GM18868 (cell line): ENCODE measurements around the gene INPP5D.

ENCODE experiments used
- ATAC-seq: cut with Tn5 transposase; IDR thresholded peaks from one replicate; pipeline ENCODE4 v1.9.1; 2021; ENCODE audit warnings: mild to moderate bottlenecking, moderate library complexity; ENCODE audit not compliant: unreplicated experiment

The INPP5D gene

DNA sequence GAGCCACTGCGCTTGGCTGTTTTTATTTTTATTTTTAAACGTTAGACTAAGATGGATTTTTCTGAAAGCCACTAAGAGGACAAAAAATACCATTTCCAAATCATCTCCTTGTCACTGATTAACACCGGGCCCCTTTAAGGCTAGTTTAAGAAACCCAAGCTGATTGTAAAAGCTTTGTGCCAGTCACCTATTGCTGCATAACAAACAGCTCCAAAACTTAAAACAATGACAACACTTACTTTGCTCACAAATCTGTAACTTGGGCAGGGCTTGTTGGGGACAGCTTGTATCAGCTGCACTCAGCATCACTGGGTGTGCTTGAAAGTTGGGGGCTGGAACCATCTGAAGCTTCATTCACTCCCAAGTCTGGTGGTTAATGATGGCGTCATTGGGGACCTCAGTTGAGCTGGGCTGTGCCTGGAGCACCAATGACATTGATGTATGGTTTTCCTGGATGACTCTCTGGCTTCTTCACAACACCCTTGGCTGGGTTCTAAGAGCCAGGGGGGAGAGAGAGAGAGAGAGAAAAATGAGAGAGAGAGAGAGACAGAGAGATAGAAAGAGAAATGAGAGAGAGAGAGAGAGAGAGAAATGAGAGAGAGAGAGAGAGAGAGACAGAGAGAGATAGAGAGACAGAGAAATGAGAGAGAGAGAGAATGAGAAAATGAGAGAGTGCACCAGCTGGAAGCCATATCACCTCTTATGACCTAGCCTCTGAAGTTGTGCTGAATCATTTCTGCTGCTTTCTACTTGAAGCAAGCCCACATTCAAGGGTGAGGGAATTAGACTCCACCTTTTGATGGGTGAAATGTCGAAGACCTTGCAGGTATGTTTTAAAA is 165.3 kb downstream of the INPP5D start:
- no peak for ATAC-seq

DNA sequence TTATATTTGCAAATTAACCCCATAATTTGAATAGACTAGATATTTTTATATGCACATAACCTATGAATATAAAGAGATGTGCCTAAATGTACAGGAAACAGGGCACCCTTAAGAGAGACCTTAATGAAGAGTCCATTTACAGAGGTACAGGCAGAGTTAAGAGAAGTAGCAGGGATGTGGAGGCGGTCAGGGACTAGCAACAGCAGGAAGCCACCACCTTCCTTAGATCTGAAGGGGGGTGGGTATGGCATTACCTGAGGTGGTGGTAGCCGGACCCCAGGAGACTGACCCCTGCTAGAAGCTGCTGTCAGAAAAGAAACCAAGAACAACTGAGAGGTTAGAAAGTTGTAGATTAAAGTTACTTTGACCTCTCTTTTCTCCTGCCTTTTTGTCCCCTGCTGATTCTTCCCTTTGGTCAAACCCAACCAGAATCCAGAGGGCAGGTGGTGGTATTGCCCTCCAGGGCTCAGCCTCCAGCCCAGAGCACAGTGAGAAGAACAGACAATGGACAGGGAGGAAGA is 166.4 kb downstream of the INPP5D start:
- ATAC-seq, result no peak

DNA sequence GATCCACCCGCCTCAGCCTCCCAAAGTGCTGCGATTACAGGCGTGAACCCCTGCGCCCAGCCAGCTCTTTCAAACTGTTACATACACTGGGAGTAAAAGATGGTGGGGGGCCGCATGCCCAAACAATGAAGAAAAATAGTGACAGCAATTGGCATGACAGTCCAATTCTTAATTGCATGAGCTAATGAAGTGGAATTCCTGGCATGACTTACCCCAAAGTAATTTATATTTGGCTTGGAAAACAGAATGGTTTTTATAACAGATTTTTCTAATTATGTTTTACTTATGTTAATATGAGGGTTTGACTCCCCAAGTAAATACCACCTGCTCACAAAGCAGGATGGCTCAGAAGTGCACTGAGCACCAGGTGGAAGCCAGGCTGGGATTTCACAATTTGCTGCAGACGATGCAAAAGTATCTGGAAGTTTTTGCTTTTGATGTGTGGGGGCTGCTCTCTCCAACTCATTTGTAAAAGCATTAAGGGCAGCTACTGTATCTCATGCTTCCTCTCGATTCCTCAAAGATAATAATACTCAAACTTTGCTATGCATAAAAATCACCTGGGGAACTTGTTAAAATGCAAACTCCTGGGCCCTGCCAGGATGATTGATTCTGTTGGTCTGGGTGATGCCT is 167.3 kb downstream of the INPP5D start:
- ATAC-seq, result no peak

DNA sequence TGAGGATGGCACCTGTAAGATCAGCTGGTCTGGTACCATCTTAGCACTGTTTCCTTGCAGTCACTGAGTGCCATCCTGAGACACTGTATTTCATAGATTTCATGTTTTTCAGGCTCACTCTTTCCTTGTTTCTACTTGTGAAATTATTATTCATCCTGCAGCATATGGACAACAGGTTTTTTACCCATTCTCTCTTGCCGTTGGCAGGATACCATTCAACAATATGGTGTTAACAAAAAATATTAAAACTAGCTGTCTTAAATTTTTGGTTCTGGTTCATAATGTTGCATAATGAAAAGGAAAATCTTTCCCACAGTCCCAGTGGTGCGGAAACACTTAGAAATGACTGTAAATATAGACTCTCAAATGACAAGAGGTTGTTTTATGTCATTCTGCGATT is 168.2 kb downstream of the INPP5D start:
- ATAC-seq, result no peak

- no peak for ATAC-seq
Observed at GRCh38 chr2:233233618-233234230, 173.6 kb downstream of the INPP5D start.

DNA sequence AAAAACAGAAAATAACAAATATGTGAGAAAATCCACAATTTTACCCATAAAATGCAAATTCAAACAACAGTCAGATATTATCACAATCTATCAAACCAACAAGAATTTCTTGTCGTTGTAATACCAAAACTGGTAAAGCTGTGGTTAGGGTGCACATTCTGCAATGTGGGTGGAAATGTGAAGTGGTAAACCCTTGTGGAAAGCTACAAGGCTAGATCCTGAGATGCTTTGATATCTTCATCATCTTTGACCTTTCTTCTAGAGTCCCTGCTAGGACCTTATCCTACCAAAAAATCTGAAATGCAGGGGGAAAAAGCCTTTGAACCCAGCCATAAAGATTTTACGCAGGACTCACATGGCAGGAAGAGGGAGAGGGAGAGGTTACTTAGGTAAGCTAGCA is 174.1 kb downstream of the INPP5D start:
- ATAC-seq, result no peak

- ATAC-seq, result no peak
Observed at GRCh38 chr2:233234996-233235395, 174.9 kb downstream of the INPP5D start.

GRCh38 chr2:233235977-233236376 is 175.8 kb downstream of the INPP5D start:
- ATAC-seq, result no peak

DNA sequence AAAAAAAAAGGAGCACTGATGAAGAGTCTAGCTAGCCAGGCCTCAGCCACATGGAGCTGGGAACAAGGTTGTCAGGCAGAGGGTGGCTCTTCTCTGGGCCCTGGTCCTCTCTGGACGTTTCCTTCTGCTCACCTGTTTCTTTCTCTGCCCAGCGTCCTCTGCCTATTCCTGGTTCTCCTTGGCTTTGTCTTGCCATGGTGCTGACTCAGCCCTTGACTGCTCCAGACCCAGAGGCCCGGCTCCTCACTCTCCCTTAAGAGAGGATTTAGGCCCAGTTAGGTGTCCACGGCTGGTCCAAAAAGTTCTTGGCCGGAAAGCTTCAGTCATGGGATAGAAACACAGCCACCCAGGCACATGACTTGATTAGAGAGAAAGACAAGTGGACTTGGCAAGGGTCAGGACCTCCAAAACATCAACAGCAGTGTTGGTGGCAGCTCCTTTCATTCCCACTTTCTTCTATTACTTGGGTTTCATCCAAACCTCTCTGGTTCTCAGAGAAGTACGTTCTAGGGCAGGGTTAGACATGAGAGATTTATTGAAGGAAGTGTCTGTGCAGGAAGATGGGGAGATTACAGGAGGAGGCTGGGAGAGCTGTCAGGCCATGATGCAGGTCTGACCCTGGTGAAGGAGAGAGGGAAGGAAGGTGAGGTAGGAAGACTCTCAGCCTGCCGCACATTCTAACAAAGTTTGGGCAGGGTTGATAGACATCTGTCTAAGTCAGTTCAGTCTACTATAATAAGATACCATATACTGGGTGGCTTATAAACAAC is 176.9 kb downstream of the INPP5D start:
- ATAC-seq, result no peak

GRCh38 chr2:233240897-233241296 is 180.8 kb downstream of the INPP5D start:
- ATAC-seq, result no peak

GRCh38 chr2:233241803-233242202 is 181.7 kb downstream of the INPP5D start:
- no peak for ATAC-seq

DNA sequence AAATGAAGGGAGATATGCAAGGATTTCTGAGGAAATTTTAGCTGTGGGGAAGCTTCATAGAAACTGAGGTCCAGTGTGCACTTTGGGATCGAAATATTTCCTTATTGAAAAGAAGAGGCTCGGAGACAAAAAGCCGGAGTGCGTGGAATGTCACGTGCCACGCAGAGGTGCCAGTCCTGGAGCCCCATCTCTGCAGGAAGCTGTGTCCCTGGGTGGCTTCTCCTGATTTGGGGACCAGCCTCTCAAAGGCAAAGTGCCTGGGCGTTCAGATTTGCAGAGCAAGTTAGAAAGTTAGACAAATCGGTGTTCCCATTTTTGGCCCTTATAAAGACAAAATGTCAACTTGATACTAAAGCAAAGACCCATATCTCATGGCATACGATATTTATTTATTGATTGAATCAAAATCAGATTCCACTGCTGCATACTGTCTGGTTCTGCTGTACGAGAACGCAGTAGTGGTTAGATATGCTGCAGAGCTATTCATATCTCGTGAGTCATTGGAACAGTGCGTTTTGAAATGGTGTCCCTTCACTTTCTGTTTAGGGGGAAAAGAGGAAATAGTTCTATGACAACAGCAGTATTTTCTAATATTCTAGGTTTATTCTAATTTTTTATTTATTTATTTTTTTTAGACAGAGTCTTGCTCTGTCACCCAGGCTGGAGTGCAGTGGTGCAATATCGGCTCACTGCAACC is 182.2 kb downstream of the INPP5D start:
- peak; percentile 58 for ATAC-seq

GRCh38 chr2:233243348-233243747 is 183.2 kb downstream of the INPP5D start:
- ATAC-seq, result no peak

GRCh38 chr2:233244818-233245217 is 184.7 kb downstream of the INPP5D start:
- no peak for ATAC-seq

- ATAC-seq, result no peak
Observed at GRCh38 chr2:233245406-233245805, 185.3 kb downstream of the INPP5D start.

- ATAC-seq, result no peak
Observed at GRCh38 chr2:233247116-233247515, 187.0 kb downstream of the INPP5D start.

GRCh38 chr2:233247744-233248143 is 187.6 kb downstream of the INPP5D start:
- ATAC-seq, result no peak

DNA sequence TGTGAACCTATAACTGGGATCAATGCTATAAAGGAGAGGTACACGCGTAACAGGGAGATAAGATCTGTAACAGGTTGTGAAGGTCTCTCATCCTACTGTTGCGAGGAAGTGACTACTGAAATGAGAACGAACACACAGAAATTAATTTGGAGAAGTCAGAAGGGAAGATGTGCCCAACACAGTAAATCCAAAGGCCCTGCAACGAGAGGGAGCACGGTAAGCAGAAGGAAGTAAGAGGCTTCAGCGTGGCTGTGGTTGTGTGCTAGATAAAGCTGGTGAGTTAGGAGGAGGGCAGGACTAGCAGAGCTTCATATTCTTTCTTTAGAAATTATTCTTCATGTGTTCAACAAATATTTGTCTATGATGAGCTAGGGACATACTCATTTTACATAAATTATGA is 188.9 kb downstream of the INPP5D start:
- no peak for ATAC-seq

DNA sequence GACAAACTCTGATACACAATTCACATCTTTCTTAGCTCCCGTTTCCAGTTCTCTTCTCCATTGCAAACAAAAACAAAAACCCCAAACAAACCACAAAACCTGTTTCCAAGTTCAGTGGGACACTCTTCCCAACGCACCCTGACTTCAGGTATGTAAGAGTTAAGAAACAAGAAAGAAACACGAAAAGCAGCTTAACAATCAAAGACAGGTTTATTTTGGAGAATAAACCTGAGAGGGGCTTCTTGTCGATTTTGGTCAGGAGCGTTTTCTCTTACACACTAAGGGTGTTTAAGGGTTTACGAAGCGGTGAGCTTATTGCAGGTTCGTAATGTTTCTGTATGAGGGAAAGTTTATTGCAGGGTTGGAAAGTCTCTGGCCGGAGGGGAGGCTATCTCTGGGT is 190.4 kb downstream of the INPP5D start:
- no peak for ATAC-seq

GRCh38 chr2:233250985-233251305 is 190.8 kb downstream of the INPP5D start:
- ATAC-seq, result peak; percentile 11
